ENCODE data around the gene MRPS18A. TPM values are rescaled to one million over a fixed set of nuclear protein-coding genes. Genes with fewer than 3 reads are reported as not detected.

Gene MRPS18A
- total and polyA plus RNA-seq, 2 of the 13 experiments (the other 11 are each of a cell fraction or from before 2014, with no cell fraction given) = 87.8 to 89.1 TPM

- peak; percentile 84 for TF ChIP-seq ZNF567 (CRISPR knock-in tag; IDR thresholded peaks at IDR 0.05; ENCODE audit: borderline replicate concordance)
- no peak; the same call in 1 of the 2 replicates for TF ChIP-seq STAT5B (CRISPR knock-in tag; IDR thresholded peaks at IDR 0.05)
- peak; percentile 65; the same call in 1 of the 2 replicates for TF ChIP-seq NFKB2 (CRISPR knock-in tag; IDR thresholded peaks at IDR 0.05; ENCODE audit: borderline replicate concordance)
- TF ChIP-seq RCOR2 (CRISPR knock-in tag; IDR thresholded peaks at IDR 0.05) = peak; percentile 23; the same call in 1 of the 2 replicates
- TF ChIP-seq TBX2 (CRISPR knock-in tag; IDR thresholded peaks at IDR 0.05; ENCODE audit: borderline replicate concordance) = peak; percentile 68
- TF ChIP-seq ZNF335 (CRISPR knock-in tag; IDR thresholded peaks at IDR 0.05) = peak; percentile 34; the same call in 1 of the 2 replicates
- TF ChIP-seq ZNF432 (CRISPR knock-in tag; IDR thresholded peaks at IDR 0.05; ENCODE audit: borderline replicate concordance) = no peak
- peak; percentile 71; the same call in 1 of the 2 replicates for TF ChIP-seq CCDC6 (CRISPR knock-in tag; IDR thresholded peaks at IDR 0.05)
- TF ChIP-seq, protein P1, sequence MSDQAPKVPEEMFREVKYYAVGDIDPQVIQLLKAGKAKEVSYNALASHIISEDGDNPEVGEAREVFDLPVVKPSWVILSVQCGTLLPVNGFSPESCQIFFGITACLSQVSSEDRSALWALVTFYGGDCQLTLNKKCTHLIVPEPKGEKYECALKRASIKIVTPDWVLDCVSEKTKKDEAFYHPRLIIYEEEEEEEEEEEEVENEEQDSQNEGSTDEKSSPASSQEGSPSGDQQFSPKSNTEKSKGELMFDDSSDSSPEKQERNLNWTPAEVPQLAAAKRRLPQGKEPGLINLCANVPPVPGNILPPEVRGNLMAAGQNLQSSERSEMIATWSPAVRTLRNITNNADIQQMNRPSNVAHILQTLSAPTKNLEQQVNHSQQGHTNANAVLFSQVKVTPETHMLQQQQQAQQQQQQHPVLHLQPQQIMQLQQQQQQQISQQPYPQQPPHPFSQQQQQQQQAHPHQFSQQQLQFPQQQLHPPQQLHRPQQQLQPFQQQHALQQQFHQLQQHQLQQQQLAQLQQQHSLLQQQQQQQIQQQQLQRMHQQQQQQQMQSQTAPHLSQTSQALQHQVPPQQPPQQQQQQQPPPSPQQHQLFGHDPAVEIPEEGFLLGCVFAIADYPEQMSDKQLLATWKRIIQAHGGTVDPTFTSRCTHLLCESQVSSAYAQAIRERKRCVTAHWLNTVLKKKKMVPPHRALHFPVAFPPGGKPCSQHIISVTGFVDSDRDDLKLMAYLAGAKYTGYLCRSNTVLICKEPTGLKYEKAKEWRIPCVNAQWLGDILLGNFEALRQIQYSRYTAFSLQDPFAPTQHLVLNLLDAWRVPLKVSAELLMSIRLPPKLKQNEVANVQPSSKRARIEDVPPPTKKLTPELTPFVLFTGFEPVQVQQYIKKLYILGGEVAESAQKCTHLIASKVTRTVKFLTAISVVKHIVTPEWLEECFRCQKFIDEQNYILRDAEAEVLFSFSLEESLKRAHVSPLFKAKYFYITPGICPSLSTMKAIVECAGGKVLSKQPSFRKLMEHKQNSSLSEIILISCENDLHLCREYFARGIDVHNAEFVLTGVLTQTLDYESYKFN (CRISPR knock-in tag; conservative IDR thresholded peaks at IDR 0.05) = peak; percentile 78; the same call in 1 of the 2 replicates
- no peak for TF ChIP-seq CENPT (CRISPR knock-in tag; IDR thresholded peaks at IDR 0.05; ENCODE audit: low read depth)
- peak; percentile 67; the same call in 1 of the 2 replicates for TF ChIP-seq SIN3A (IDR thresholded peaks at IDR 0.05; ENCODE audit: borderline replicate concordance, low read depth, low read length)
- TF ChIP-seq ZNF776 (CRISPR knock-in tag; IDR thresholded peaks at IDR 0.05) = 0 out of 2 replicates have a peak, but pooled peaks have one; percentile 19
- no peak for TF ChIP-seq NR2F6 (IDR thresholded peaks at IDR 0.05)
- TF ChIP-seq NR2F6 (CRISPR knock-in tag; IDR thresholded peaks at IDR 0.05) = 0 out of 2 replicates have a peak, but pooled peaks have one; percentile 20
- TF ChIP-seq GZF1 (CRISPR knock-in tag; IDR thresholded peaks at IDR 0.05) = 0 out of 2 replicates have a peak, but pooled peaks have one; percentile 37
- TF ChIP-seq GLI4 (CRISPR knock-in tag; IDR thresholded peaks at IDR 0.05; ENCODE audit: borderline replicate concordance) = peak; percentile 77; the same call in 1 of the 2 replicates
- TF ChIP-seq MXI1 (IDR thresholded peaks at IDR 0.05; ENCODE audit: borderline replicate concordance, low read depth, low read length) = peak; percentile 71; the same call in 1 of the 3 replicates
- peak; percentile 33 for TF ChIP-seq THRA (CRISPR knock-in tag; IDR thresholded peaks at IDR 0.05; ENCODE audit: borderline replicate concordance)
- TF ChIP-seq ZNF660 (CRISPR knock-in tag; IDR thresholded peaks at IDR 0.05; ENCODE audit: borderline replicate concordance, low read depth) = 0 out of 2 replicates have a peak, but pooled peaks have one; percentile 59
- no peak for TF ChIP-seq KLF13 (CRISPR knock-in tag; IDR thresholded peaks at IDR 0.05)
- TF ChIP-seq SP1 (IDR thresholded peaks at IDR 0.05) = no peak
- peak; percentile 71; the same call in 1 of the 2 replicates for TF ChIP-seq SP1 (CRISPR knock-in tag; IDR thresholded peaks at IDR 0.05)
- peak; percentile 56; the same call in 1 of the 2 replicates for TF ChIP-seq RFXAP (CRISPR knock-in tag; IDR thresholded peaks at IDR 0.05; ENCODE audit: borderline replicate concordance)
- peak; percentile 78; the same call in 1 of the 2 replicates for TF ChIP-seq EED (CRISPR knock-in tag; IDR thresholded peaks at IDR 0.05)
- TF ChIP-seq U2AF1 (optimal IDR thresholded peaks at IDR 0.05; ENCODE audit: low read depth, low read length) = no peak
- TF ChIP-seq RXRB (CRISPR knock-in tag; IDR thresholded peaks at IDR 0.05; ENCODE audit: borderline replicate concordance) = peak; percentile 10; the same call in 1 of the 2 replicates
- TF ChIP-seq NFKBIZ (CRISPR knock-in tag; IDR thresholded peaks at IDR 0.05) = peak; percentile 30; the same call in 1 of the 2 replicates
Measured at GRCh38 chr6:43629505-43630300, 57.9 kb downstream of the MRPS18A start (continued).

All from HepG2 (cell line).